ENCODE data around the gene AMY2B. TPM values are rescaled to one million over a fixed set of nuclear protein-coding genes. Genes with fewer than 3 reads are reported as not detected.

The AMY2B gene
- total RNA-seq, 1 donor from 2014 or later: 10.0 TPM

DNA sequence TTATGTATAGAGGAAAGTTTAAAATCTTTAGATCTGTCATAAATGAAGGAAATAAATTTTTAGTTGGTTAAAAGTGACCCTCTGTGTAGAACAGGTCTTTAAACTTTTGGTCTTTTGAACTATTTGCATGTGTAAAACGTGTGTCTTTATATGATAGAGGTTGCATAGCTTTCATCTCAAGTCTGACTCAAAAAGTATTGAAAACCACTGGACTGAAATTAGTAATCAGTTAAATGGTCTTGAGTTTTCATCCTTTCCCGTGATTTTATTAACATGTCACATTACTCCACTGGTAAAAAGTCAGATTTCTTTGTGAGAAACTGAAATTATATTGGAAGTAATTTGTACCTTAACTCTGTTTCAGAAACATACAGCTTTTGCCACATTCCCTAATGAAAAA is 44.1 kb upstream of the AMY2B start:
- H3K4me3 Mint-ChIP-seq: peak overlapping the region; percentile 96
- no peak overlapping the region for H3K27ac Mint-ChIP-seq
- peaks cover 2% of the 10 kb centered on the region for H3K27me3 Mint-ChIP-seq (ENCODE audit: insufficient read depth, low read depth)

GRCh38 chr1:103529746-103530145 is 41.6 kb upstream of the AMY2B start:
- Histone ChIP-seq H3K4me3 (no peak overlapping the region), H3K36me3 (peaks cover 4% of the 10 kb centered on the region), H4K20me1 (ENCODE audit: low read depth) (peaks cover 5% of the 10 kb centered on the region), H2AFZ (replicated peaks) (no peak overlapping the region), H3K9ac (no peak overlapping the region), H3K9me3 (ENCODE audit: low read depth) (no peaks in the 10 kb centered on the region), H3K27me3 (no peaks in the 10 kb centered on the region), H3K4me1 (peaks cover 14% of the 10 kb centered on the region), H3K4me2 (no peak overlapping the region), H3K27ac (no peak overlapping the region), H3K79me2 (ENCODE audit: low read depth) (peaks cover 71% of the 10 kb centered on the region), H3F3A (ENCODE audit: low read depth) (peaks cover 15% of the 10 kb centered on the region)
- no peaks in the 10 kb centered on the region for H3K9me3 Mint-ChIP-seq
- DNase-seq (ENCODE audit: low spot score): peak; percentile 58
- peaks cover 25% of the 10 kb centered on the region for H3K36me3 Mint-ChIP-seq
- no peak for TF ChIP-seq EZH2phosphoT487 (IDR thresholded peaks at IDR 0.05)
- TF ChIP-seq EZH2 (IDR thresholded peaks at IDR 0.05): no peak
- no peak for TF ChIP-seq CTCF (IDR thresholded peaks at IDR 0.05)
- peaks cover 2% of the 10 kb centered on the region for H3K27me3 Mint-ChIP-seq (ENCODE audit: insufficient read depth, low read depth)
- H3K27ac Mint-ChIP-seq: no peak overlapping the region
- no peak overlapping the region for H3K4me3 Mint-ChIP-seq
- H3K4me1 Mint-ChIP-seq: peaks cover 16% of the 10 kb centered on the region

More for the DNA sequence above, 44.1 kb upstream of the AMY2B start:
- Histone ChIP-seq H3K9ac (peak overlapping the region; percentile 88), H3K27ac (no peak overlapping the region), H3K36me3 (no peaks in the 10 kb centered on the region), H3K4me2 (peak overlapping the region; percentile 97), H2AFZ (replicated peaks) (no peak overlapping the region), H3F3A (ENCODE audit: low read depth) (peaks cover 16% of the 10 kb centered on the region), H3K4me1 (peaks cover 14% of the 10 kb centered on the region), H3K79me2 (ENCODE audit: low read depth) (peaks cover 61% of the 10 kb centered on the region), H4K20me1 (ENCODE audit: low read depth) (peaks cover 5% of the 10 kb centered on the region), H3K27me3 (no peaks in the 10 kb centered on the region), H3K9me3 (ENCODE audit: low read depth) (no peaks in the 10 kb centered on the region), H3K4me3 (peak overlapping the region; percentile 85)
- Mint-ChIP-seq H3K4me1 (peaks cover 16% of the 10 kb centered on the region), H3K9me3 (peaks cover 3% of the 10 kb centered on the region), H3K36me3 (peaks cover 25% of the 10 kb centered on the region)
- TF ChIP-seq EZH2 (IDR thresholded peaks at IDR 0.05) (no peak), CTCF (IDR thresholded peaks at IDR 0.05) (no peak), EZH2phosphoT487 (IDR thresholded peaks at IDR 0.05) (no peak)
- no peak for DNase-seq (ENCODE audit: low spot score)

- Mint-ChIP-seq H3K4me1 (no peaks in the 10 kb centered on the region), H3K27me3 (ENCODE audit: insufficient read depth, low read depth) (no peaks in the 10 kb centered on the region), H3K4me3 (no peak overlapping the region), H3K36me3 (peaks cover 17% of the 10 kb centered on the region), H3K9me3 (no peaks in the 10 kb centered on the region), H3K27ac (no peak overlapping the region)
- peaks cover 25% of the 10 kb centered on the region for H3K36me3 ChIP-seq
- no peaks in the 10 kb centered on the region for H3K9me3 ChIP-seq (ENCODE audit: low read depth)
- H3K4me3 ChIP-seq: no peak overlapping the region
- H3K9ac ChIP-seq: no peak overlapping the region
- no peak overlapping the region for H2AFZ ChIP-seq (replicated peaks)
- H4K20me1 ChIP-seq (ENCODE audit: low read depth): no peaks in the 10 kb centered on the region
- TF ChIP-seq EZH2 (IDR thresholded peaks at IDR 0.05) (no peak), EZH2phosphoT487 (IDR thresholded peaks at IDR 0.05) (no peak), CTCF (IDR thresholded peaks at IDR 0.05) (no peak)
- H3K79me2 ChIP-seq (ENCODE audit: low read depth): peaks cover 1% of the 10 kb centered on the region
- no peak overlapping the region for H3K4me2 ChIP-seq
- H3K27me3 ChIP-seq: no peaks in the 10 kb centered on the region
- no peak for DNase-seq (ENCODE audit: low spot score)
- no peaks in the 10 kb centered on the region for H3K4me1 ChIP-seq
- H3F3A ChIP-seq (ENCODE audit: low read depth): no peaks in the 10 kb centered on the region
- H3K27ac ChIP-seq: no peak overlapping the region
Measured at GRCh38 chr1:103538226-103538625, 33.2 kb upstream of the AMY2B start.

Data from neural progenitor cell (in vitro differentiated cells).